ENCODE measurements around the gene CLTCL1.

The CLTCL1 gene

DNA sequence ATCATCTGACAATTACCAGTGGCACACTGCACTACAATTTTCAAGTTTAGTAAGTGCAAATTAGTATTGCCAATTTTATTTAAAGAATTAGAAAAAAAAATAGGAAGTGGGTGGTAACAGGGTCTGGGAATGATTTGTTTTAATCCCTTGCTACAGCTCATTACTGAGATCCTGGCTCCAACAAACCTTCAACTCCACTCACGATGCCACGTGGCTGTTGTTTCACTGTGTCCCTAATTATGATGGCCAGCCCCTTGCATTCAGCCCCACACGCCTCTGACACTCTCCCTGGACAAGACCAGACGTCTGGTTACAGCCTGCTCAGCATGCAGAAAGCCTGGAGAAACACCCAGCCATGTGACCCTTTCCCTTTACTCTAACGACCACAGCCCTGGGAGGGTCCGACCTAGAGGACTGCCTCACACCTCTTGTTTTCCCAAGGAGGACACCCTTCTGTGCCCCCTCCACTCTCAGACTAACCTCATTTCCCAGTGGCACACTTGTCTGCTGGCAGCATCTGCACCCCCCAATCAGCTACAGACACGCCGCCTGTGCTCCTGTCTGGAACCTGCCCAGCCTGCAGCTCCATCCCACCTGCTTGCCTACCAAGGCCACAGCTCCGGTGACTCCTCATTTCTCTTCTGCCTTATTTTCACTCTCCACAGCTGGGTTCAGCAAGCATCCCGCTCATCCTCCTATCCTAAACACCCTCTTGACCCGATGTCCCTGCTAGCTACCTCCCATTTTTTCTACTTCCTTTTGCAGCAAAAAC lies 94.5 kb downstream of the CLTCL1 start:
- no peaks in the 10 kb centered on the region for H3K4me1 ChIP-seq (ENCODE audit: control insufficient read depth in 1 of 2, insufficient read depth in 1 of 2, low read depth in 1 of 2, low read length in 1 of 2)
- TF ChIP-seq, protein P1, sequence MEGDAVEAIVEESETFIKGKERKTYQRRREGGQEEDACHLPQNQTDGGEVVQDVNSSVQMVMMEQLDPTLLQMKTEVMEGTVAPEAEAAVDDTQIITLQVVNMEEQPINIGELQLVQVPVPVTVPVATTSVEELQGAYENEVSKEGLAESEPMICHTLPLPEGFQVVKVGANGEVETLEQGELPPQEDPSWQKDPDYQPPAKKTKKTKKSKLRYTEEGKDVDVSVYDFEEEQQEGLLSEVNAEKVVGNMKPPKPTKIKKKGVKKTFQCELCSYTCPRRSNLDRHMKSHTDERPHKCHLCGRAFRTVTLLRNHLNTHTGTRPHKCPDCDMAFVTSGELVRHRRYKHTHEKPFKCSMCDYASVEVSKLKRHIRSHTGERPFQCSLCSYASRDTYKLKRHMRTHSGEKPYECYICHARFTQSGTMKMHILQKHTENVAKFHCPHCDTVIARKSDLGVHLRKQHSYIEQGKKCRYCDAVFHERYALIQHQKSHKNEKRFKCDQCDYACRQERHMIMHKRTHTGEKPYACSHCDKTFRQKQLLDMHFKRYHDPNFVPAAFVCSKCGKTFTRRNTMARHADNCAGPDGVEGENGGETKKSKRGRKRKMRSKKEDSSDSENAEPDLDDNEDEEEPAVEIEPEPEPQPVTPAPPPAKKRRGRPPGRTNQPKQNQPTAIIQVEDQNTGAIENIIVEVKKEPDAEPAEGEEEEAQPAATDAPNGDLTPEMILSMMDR (IDR thresholded peaks at IDR 0.05): no peak

DNA sequence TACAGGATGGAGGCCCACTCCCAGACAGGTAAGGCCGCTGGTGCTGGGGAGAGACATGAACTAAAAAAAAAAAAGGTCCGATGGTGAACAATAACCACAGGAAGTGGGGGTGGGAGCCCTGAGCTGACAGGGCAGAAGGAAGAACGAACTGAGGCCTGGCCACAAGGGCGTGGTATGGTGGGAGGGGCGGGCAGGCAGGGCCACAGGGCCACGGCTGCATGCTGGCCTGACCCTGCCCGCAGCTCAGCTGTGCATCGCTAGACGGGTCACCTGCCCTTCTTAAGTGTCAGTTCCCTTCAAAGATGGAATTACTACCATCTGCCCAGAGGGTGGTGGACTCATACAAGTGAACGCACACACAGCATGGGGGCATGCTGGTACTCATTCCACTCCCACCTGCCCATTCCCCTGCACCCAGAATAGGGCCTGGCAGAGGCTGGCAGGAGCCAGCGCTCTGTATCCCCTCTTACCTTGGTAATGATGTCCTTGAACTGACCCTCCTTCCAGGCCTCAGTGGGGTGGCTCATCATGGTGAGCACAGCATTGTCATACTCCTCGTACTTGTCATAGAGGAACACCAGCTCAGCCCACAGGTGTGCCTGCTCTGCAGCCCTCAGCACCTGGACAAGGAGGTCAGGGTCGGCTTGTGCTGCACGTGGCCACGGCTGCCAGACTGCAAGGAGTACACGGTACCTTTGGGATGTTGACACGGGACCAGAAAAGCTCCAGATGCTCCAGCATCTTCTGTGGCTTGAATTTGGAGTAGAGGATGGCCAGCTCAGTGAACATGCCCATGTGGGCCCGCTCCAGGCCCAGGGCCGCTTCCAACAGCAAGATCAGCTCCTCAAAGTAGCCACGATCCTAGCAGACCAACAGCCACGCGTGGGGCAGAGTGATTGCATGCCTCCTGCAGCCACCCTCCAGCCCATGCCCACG lies 95.5 kb downstream of the CLTCL1 start:
- Histone ChIP-seq H3K9me3 (no peaks in the 10 kb centered on the region), H3K27me3 (no peaks in the 10 kb centered on the region), H3K27ac (peak overlapping the region; percentile 45), H3K4me1 (ENCODE audit: control insufficient read depth in 1 of 2, insufficient read depth in 1 of 2, low read depth in 1 of 2, low read length in 1 of 2) (no peaks in the 10 kb centered on the region), H3K4me3 (ENCODE audit: low read depth in 1 of 2, low read length in 1 of 2) (no peak overlapping the region), H3K36me3 (peaks cover 99% of the 10 kb centered on the region)
- TF ChIP-seq, protein P1 (IDR thresholded peaks at IDR 0.05): no peak

More for the DNA sequence above, 94.5 kb downstream of the CLTCL1 start:
- H3K27me3 ChIP-seq: no peaks in the 10 kb centered on the region
- peaks cover 99% of the 10 kb centered on the region for H3K36me3 ChIP-seq
- H3K27ac ChIP-seq: no peak overlapping the region
- H3K4me3 ChIP-seq (ENCODE audit: low read depth in 1 of 2, low read length in 1 of 2): no peak overlapping the region
- no peaks in the 10 kb centered on the region for H3K9me3 ChIP-seq

DNA sequence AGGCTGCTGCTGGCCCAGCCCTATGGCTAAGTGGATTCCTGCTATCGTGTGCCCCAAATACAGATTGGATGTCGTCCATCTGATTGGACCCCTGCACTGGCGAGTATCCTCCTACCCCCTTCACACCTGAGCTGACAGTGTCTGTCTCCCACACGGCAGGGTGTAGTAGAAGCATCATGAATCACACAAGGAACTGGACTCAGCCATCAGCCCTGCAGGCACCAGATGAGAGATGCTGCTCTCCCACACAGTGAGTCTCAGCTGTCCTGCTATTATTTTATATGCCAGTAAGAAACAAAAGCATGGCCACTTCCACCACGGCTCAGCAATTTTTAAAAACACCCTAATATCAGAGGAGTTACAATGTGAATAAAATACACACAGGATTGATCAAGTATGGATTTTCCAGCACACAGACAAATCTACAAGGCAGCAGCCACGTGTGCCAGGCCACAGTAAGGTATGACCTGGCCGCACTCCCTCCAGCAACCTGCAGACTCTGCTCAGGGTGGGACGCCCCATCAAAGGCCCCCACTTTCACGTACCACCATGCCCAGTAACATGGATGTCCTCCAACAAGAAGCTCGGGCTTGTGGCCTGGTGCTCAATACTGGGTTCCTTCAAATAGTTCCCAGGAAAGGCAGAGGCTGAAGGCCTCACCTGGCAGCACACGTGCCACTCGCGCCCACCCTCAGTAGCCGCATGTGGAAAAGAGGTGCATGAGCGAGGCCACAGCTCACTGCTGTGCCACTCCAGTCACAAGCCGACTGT lies 96.6 kb downstream of the CLTCL1 start:
- H3K27me3 ChIP-seq: no peaks in the 10 kb centered on the region
- TF ChIP-seq, protein P1 (IDR thresholded peaks at IDR 0.05): no peak
- H3K36me3 ChIP-seq: peaks cover 97% of the 10 kb centered on the region
- H3K4me1 ChIP-seq (ENCODE audit: control insufficient read depth in 1 of 2, insufficient read depth in 1 of 2, low read depth in 1 of 2, low read length in 1 of 2): no peaks in the 10 kb centered on the region
- H3K27ac ChIP-seq: peak overlapping the region; percentile 45
- H3K4me3 ChIP-seq (ENCODE audit: low read depth in 1 of 2, low read length in 1 of 2): no peak overlapping the region
- no peaks in the 10 kb centered on the region for H3K9me3 ChIP-seq

DNA sequence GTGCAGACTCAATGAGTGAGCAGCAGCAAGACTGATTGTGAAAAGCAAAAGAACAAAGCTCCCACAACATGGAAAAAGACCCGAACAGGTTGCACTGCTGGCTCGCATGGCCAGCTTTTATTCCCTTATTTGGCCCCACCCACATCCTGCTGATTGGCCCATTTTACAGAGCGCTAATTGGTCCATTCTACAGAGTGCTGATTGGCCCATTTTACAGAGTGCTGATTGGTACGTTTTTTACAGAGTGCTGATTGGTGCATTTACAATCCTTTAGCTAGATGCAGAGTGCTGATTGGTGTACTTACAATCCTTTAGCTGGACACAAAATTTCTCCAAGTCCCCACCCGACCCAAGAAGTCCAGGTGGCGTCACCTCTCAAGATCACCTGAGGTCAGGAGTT lies 97.6 kb downstream of the CLTCL1 start:
- H3K27ac ChIP-seq: no peak overlapping the region

More for the DNA sequence above, 97.6 kb downstream of the CLTCL1 start:
- TF ChIP-seq, protein P1 (IDR thresholded peaks at IDR 0.05): no peak
- no peaks in the 10 kb centered on the region for H3K4me1 ChIP-seq (ENCODE audit: control insufficient read depth in 1 of 2, insufficient read depth in 1 of 2, low read depth in 1 of 2, low read length in 1 of 2)
- H3K36me3 ChIP-seq: peaks cover 97% of the 10 kb centered on the region
- H3K4me3 ChIP-seq (ENCODE audit: low read depth in 1 of 2, low read length in 1 of 2): no peak overlapping the region
- no peaks in the 10 kb centered on the region for H3K27me3 ChIP-seq
- no peaks in the 10 kb centered on the region for H3K9me3 ChIP-seq

Measured in neutrophil (primary cell).